Lung (tissue), 12 donors: Measurements from ENCODE around the gene MYL10. TPM values are rescaled to one million over a fixed set of nuclear protein-coding genes. Genes with fewer than 3 reads are reported as not detected.

Experiments used
- ATAC-seq: fragments of 200-7000 bp; cut with Tn5 transposase; one replicate; pipeline ENCODE4 v1.9.1; 2020; ENCODE audit warnings: moderate number of reproducible peaks; ENCODE audit not compliant: insufficient read depth, low FRiP score
- DNase-seq, 3 donors: peaks; one replicate each; pipeline ENCODE4 v3.0.0-alpha.2; 2013 to 2017
- H3K27ac ChIP-seq, 2 donors: one replicate each; pipeline ENCODE4 v1.5.1; 2013; ENCODE audit warnings: mild to moderate bottlenecking in 2 of 2, moderate library complexity in 2 of 2, control low read depth in 1 of 2, inconsistent platforms in 1 of 2, low read depth in 1 of 2, low read length in 1 of 2
- H3K27me3 ChIP-seq, 3 donors: one replicate each; pipeline ENCODE4 v1.5.1; 2013; ENCODE audit warnings: low read length in 2 of 3; ENCODE audit not compliant: control insufficient read depth in 3 of 3, insufficient read depth in 3 of 3
- H3K36me3 ChIP-seq, 4 donors: one replicate each; pipeline ENCODE4 v1.5.1; 2013; ENCODE audit warnings: low read length in 4 of 4, mild to moderate bottlenecking in 1 of 4, moderate library complexity in 1 of 4; ENCODE audit not compliant: control insufficient read depth in 4 of 4, insufficient read depth in 4 of 4
- H3K4me1 ChIP-seq, 5 donors: one replicate each; pipeline ENCODE4 v1.5.1; 2013; ENCODE audit warnings: low read length in 5 of 5, mild to moderate bottlenecking in 2 of 5, moderate library complexity in 1 of 5; ENCODE audit not compliant: control insufficient read depth in 5 of 5, insufficient read depth in 5 of 5
- H3K4me3 ChIP-seq: one replicate; pipeline ENCODE4 v1.5.1; 2013; ENCODE audit warnings: mild to moderate bottlenecking, control low read depth, moderate library complexity
- H3K9ac ChIP-seq, 2 donors: one replicate each; pipeline ENCODE4 v1.5.1; 2013; ENCODE audit warnings: low read length in 2 of 2, control low read depth in 1 of 2; ENCODE audit not compliant: insufficient read depth in 1 of 2
- H3K9me3 ChIP-seq, 4 donors: one replicate each; pipeline ENCODE4 v1.5.1; 2013; ENCODE audit warnings: low read length in 3 of 4, mild to moderate bottlenecking in 1 of 4, moderate library complexity in 1 of 4; ENCODE audit not compliant: control insufficient read depth in 4 of 4, insufficient read depth in 3 of 4
- WGBS, 2 donors: extraction: QIAGEN DNeasy Blood & Tissue Kit; methylation state at CpG; one replicate each; pipeline ENCODE4 v1.1.7; 2013; 5-methylcytosine and 5-hydroxymethylcytosine counted together
- polyA plus RNA-seq, 2 donors: library from polyadenylated mRNA; stranded (reverse); fragments of 200-250 nt; gene quantifications; one replicate each; pipeline ENCODE4 v1.2.1, GENCODE V29; 2013
- total RNA-seq, 2 donors: library from RNA; depleted of rRNA in 1 of 2; stranded (reverse); fragments of >200 nt in 1 of 2; gene quantifications; one replicate each; pipeline ENCODE4 v1.2.1, GENCODE V29; 2014 to 2021
- TF ChIP-seq, protein P1 (sequence below): IDR thresholded peaks from 2 replicates; pipeline ENCODE4 v1.5.1; 2012; ENCODE audit warnings: mild to moderate bottlenecking; ENCODE audit errors: control extremely low read depth, extremely low read depth
- donor health status: control.
- donor health status: control.
- donor health status: Bipolar disorder and iron deficiency.
- donor health status: healthy.
- donor health status: DM: yes; HTN: yes; CAD: no.

The MYL10 gene
- total and polyA plus RNA-seq, 4 donors: not detected

DNA sequence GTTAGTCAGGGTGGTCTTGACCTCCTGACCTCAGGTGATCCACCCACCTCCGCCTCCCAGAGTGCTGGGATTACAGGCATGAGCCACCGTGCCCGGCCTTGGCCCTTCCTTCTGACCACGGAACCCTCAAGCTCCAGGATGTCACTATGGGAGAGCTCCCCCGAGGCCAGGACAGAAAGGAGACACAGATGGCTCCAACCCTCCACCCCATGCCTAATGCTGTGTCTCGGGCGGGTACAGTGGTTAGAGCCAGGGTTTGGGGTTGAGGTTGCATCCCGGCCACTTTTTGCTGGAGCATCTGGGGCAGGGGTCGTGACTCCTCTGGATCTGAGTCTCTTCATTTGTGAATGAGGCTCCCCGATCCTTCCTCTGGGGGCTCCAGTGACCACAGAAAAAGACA is 8.1 kb downstream of the MYL10 start:
- no peaks in the 10 kb centered on the region for H3K9me3 ChIP-seq
- no peaks in the 10 kb centered on the region for H3K36me3 ChIP-seq
- no peak for DNase-seq
- WGBS, 2 donors: 87 to 89% methylated on average over 10 of the region's 10 CpGs
- TF ChIP-seq, protein P1, sequence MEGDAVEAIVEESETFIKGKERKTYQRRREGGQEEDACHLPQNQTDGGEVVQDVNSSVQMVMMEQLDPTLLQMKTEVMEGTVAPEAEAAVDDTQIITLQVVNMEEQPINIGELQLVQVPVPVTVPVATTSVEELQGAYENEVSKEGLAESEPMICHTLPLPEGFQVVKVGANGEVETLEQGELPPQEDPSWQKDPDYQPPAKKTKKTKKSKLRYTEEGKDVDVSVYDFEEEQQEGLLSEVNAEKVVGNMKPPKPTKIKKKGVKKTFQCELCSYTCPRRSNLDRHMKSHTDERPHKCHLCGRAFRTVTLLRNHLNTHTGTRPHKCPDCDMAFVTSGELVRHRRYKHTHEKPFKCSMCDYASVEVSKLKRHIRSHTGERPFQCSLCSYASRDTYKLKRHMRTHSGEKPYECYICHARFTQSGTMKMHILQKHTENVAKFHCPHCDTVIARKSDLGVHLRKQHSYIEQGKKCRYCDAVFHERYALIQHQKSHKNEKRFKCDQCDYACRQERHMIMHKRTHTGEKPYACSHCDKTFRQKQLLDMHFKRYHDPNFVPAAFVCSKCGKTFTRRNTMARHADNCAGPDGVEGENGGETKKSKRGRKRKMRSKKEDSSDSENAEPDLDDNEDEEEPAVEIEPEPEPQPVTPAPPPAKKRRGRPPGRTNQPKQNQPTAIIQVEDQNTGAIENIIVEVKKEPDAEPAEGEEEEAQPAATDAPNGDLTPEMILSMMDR: no peak
- H3K9ac ChIP-seq: no peak overlapping the region
- no peak overlapping the region for H3K4me3 ChIP-seq
- ATAC-seq: no peak
- peaks cover 0 to 3% (median 0%) of the 10 kb centered on the region in 3 donors for H3K27me3 ChIP-seq
- H3K27ac ChIP-seq: no peak overlapping the region
- H3K4me1 ChIP-seq: peaks cover 0 to 11% (median 0%) of the 10 kb centered on the region in 5 donors

DNA sequence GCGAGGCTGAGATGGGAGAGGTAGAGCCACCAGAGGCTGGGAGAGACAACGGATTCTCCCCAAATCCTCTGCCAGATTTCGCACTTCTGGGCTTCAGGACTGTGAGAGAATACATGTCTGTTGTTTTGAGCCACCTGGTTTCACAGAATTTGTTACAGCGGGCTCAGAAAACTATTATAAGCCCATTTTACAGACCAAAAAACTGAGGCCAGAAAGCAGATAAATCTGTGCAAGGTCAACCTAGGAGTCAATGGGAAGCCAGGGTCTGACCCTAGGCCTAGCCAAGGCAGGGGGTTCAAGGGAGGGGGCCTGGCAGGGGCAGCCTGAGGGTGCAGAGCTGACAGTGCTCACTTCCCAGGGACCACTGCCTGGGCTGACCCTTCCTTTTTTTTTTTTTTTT is 8.7 kb downstream of the MYL10 start:
- H3K36me3 ChIP-seq: no peaks in the 10 kb centered on the region
- TF ChIP-seq, protein P1: no peak
- no peak for ATAC-seq
- H3K9me3 ChIP-seq: no peaks in the 10 kb centered on the region
- no peak overlapping the region for H3K27ac ChIP-seq
- H3K9ac ChIP-seq: no peak overlapping the region
- peaks cover 0 to 11% (median 0%) of the 10 kb centered on the region in 5 donors for H3K4me1 ChIP-seq
- 90 to 96% methylated on average over 4 of the region's 4 CpGs for WGBS, 2 donors
- no peak for DNase-seq
- H3K4me3 ChIP-seq: no peak overlapping the region
- H3K27me3 ChIP-seq: peaks cover 0 to 3% (median 0%) of the 10 kb centered on the region in 3 donors

DNA sequence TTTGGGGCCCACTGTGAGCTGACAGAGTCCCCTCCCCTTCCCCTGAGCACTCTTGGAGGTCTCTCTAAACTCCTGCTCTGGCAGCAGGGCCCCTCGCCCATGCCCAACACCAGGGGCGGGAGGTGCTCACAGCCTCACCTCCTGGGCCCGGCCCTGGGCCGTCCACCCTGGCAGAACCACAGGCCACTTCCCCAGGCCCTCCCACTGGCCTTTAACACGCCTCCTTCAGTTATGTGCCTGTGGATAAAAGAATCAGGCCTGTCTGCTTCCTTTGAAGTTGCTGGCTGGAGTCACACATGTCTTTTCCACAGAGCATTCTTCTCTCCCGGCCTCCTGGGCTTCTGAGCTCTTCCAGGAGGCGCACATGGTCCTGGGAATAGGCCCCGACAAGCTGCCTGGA is 10.2 kb downstream of the MYL10 start:
- H3K4me1 ChIP-seq: no peaks in the 10 kb centered on the region
- H3K27ac ChIP-seq: no peak overlapping the region
- H3K36me3 ChIP-seq: no peaks in the 10 kb centered on the region
- DNase-seq (peak in 1 of 3 donors; percentile 25), ATAC-seq (no peak)
- WGBS, 2 donors: 68 to 76% methylated on average over 8 of the region's 8 CpGs
- TF ChIP-seq, protein P1: no peak
- H3K9ac ChIP-seq: no peak overlapping the region
- H3K9me3 ChIP-seq: no peaks in the 10 kb centered on the region
- no peak overlapping the region for H3K4me3 ChIP-seq
- H3K27me3 ChIP-seq: no peaks in the 10 kb centered on the region

DNA sequence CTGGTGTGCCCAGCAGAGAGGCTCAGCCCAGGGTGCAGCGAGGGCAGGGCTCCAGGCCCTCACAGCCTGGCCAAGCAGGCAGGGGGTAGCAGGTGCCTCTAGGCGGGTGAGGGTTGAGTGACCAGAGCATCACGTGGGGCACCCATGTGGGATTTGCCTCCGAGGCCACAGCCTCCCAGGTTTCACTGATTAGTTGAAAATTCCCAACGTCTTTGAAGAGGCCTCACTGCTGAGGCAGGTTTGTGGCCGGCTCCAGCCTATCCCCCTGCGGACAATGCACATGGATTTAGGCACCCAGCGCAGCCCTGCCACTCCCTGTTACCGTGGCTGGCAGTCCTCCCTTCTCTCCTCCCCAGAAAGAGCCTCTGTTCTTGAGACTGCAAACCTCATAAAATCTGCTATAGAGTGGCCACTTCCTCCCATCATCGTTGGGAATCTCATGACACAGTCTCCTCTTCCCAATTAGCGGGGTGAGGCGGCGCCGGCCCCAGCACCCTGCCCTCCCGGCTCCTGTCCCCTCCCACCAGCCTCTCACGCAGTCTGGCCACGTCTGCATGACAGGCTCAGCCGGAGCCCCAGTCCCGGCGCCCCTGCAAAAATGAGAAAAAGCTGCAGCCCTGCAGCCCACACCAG is 10.8 kb downstream of the MYL10 start:
- Histone ChIP-seq H3K9ac (no peak overlapping the region), H3K4me3 (no peak overlapping the region), H3K4me1 (no peaks in the 10 kb centered on the region), H3K9me3 (no peaks in the 10 kb centered on the region), H3K36me3 (no peaks in the 10 kb centered on the region), H3K27me3 (no peaks in the 10 kb centered on the region), H3K27ac (no peak overlapping the region)
- TF ChIP-seq, protein P1: no peak
- ATAC-seq (no peak), DNase-seq (no peak)
- WGBS, 2 donors: 80 to 86% methylated on average over 20 of the region's 20 CpGs
